Measurements from ENCODE around the gene ADGRF1.
"Not testable (repeated sequence)": the region's sequence is repeated elsewhere in the genome, so short reads cannot be mapped to it uniquely, and the experiment has no call there.

The ADGRF1 gene

DNA sequence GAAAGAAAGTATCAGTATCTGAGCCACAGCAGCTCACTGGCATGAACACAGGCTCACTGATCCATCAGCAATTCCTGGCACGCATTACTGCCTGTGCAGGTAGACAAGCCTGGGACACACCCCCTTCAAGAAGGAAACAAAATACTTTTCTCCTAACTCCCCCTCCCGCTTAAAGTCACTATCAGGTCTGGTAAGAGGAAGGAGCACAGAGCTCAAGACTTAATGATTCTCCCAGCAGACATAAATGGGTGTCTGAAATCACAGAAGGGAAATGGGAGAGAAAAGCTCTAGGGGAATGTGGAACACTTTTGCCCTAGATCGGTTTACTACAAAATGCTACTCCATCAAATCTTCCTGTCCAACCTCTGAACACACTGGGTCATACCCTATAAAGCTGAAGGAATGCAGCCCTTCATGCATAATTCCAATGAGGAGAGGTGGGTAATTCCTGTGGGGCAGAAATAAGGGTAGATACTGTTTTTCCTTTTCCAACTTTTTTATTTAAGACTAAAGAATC, at the start of gene ADGRF1:
TSS of gene ADGRF1 (minus strand) at position 58 of the 517 bp plus-strand sequence. CDS start 13,271 bp downstream, outside the sequence.
- no peak for DNase-seq

DNA sequence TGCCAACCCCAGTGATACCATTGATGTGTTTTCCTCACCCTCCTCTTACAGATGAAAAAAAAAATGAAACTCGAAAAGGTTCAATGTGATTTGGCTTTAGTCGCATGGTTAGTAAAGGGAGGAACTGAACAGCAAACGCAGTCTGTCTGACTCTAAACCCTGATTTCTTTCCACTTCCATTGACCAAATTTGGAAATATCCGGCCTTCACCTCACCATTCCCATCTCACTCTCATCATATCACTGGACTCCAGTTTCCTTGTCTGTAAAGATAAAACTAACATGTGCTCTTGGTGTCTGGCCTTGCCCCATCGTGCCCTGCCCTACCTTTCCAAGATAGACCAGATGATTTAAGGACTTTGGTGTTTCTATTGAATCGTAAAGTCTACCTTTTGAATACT, 48.7 kb upstream of the ADGRF1 start:
- DNase-seq = no peak

DNA sequence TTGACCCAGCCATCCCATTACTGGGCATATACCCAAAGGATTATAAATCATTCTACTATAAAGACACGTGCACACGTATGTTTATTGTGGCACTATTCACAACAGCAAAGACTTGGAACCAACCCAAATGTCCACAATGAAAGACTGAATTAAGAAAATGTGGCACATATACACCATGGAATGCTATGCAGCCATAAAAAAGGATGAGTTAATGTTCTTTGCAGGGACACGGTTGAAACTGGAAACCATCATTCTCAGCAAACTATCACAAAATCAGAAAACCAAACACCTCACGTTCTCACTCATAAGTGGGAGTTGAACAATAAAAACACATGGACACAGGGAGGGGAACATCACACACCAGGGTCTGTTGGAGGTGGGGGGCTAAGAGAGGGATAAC, 47.3 kb upstream of the ADGRF1 start:
- not testable (repeated sequence) for DNase-seq

DNA sequence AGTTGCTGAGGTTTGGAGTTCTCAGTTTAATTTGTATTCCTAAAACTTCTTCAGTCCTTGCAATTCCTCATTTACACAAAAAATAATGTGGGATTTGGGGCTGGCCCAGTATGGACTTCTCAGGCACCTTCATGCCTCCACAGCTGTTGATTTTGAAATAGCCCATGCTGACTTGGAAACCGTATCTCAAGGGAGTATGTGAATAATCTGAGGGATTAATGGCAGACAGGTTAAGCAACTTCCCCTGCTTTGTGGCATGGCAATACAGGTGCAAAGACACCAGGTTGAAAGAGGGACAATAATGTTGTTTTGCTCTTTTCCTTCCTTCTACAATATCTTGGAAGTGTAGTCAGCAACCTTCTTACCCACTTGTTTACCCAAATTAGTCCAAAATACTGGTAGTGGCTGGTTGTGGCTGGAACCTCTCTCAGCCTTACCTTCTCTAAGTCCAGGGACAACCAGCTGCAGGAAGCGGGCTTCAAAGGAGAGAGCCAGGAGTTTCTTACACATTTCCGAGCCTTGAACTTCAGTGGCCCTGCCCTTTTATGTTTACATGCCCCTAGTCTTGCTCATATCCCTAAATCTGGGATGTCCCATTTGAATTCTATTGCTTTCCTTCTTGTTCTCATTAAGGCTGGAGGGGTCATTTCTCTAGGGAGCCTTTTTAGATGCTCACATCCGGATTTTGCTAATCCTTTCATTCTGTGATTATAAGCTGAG, 44.1 kb upstream of the ADGRF1 start:
- DNase-seq = no peak

DNA sequence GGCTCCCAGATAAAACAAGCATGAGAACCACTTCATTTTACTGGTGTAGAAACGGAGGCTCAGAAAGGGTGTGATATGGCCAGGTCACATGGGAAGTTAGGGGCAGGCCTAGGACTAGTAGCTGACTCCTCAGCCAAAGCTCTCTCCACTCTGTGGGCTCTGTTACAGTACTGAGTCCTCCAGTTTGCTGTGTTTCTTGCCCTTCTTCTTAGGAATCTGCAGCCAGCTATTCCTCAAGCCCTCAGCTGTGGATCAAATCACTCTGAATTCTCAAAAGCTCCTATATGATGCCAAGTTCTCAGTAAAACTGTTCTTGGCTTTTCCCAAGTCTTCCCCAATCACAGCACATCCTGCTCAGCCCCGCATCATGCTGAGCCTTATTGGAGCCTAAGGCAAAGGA, 42.5 kb upstream of the ADGRF1 start:
- DNase-seq = no peak

DNA sequence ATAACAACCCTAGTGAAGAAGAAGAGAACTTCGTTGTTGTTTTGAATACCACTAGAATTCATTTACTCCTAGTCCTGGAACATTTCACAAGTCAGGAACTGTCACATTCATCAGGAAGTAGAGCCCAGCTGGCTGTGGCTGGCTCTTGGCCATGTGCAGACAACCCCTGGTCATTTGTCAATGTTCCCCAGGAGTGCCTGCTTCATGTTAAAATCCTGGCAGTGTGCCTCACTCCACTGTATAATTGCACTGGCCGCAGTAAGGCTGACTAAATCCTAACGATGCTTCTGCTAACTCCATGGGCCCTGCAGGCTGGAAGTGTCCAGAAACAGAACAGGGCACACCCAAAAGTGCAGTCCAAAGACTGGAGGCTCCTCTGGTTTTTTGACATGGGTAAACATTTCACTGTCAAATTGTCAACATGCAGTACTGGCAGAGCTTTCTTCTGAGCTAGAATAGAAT, 41.5 kb upstream of the ADGRF1 start:
- DNase-seq = peak; percentile 25

DNA sequence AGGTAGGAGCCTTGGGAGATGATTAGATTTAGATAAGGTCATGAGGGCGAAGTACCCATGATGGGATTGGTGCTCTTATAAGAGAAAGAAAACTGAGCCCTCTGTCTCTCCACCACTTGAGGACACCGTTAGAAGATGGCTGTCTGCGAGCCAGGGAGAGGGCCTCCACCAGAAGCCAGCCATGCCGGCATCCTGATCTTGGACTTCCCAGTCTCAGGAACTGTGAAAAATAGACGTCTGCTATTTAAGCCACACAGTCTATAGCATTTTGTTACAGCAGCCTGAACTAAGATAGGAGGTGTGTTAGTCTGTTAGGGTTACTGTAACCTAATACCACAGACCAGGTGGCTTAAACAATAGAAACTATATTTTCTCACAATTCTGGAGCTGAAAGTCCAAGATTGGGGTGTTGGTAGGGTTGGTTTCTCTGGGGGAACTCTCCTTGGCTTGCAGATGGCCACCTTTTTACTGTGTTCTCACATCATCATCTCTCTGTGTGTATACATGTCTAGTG, 38.0 kb upstream of the ADGRF1 start:
- DNase-seq = no peak

DNA sequence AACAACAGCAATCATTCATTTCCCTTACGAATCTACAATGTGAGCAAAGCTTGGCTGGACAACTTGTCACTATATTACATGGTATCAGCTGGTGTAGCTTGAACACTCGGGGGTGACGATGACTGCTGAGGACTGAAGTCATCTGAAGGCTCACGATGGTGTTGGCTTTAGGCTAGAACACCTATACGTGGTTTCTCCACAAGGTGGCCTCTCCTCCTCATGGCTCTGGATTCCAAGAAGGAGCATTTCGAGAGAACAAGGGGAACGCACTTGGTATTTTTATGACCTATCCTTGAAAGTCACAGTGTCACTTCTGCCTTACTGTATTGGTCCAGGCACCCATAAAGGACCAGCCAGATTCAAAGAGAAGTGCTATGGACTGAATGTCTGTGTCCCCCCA, 37.5 kb upstream of the ADGRF1 start:
- no peak for DNase-seq

DNA sequence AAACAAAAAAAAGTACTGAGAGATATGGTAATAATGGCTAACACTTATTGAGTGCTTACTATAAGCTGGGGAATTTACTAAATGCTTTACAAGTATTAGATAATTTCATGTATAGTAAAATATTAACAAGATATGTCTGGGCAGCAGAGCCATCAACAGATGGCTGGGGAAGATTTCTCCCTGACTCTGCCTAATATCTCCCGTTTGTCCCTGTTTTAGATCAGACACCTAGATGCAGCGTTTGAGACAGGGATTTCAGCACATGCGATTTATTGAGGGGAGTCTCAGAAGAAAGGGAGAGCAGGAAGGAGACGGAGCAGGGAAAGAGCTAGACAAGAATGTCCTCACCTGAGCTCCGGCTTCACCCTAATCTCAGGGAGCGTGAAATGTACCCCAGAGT, 36.9 kb upstream of the ADGRF1 start:
- no peak for DNase-seq

DNA sequence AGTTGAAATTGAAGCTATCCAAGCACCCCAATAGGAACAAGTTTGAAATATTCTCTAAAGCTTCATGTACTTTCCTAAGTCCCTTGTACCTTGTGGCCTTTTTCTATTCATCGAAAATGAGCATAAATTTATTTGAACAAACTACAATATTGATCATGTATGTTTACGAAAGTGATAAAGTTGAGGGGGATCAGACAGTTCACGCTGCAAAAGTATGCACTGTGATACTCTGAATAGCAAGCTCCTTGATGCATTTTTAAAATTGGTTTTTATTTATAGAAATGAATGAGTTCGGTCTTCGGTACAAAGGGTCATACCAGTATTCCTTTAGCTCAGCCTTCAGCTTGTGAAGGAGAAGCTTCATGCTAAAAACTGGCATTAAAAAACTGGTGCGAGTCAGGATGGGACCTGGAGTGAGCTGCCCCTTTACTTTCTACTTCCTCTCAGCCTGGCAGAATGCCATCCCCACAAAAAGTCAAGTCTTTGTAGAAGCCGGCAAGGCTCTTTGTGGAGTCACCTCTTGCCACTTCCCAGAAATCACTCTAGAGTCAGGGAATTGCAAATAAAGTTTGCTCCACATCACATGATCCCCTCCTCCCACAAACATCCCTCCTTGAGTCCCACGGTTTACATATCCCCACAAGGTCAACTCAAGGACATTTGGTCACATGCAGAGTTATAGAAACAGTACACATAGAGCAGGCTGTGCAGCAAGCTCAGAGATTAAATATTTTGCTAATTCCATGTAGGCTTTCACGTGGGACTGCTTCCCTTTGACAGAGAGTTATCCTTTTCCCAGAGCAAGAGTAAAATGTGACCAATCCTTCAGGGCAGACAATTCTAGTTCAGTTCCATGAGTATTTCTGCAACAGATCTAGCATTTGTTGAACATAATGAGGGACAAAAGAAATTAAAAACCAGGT, 34.6 kb upstream of the ADGRF1 start:
- no peak for DNase-seq

DNA sequence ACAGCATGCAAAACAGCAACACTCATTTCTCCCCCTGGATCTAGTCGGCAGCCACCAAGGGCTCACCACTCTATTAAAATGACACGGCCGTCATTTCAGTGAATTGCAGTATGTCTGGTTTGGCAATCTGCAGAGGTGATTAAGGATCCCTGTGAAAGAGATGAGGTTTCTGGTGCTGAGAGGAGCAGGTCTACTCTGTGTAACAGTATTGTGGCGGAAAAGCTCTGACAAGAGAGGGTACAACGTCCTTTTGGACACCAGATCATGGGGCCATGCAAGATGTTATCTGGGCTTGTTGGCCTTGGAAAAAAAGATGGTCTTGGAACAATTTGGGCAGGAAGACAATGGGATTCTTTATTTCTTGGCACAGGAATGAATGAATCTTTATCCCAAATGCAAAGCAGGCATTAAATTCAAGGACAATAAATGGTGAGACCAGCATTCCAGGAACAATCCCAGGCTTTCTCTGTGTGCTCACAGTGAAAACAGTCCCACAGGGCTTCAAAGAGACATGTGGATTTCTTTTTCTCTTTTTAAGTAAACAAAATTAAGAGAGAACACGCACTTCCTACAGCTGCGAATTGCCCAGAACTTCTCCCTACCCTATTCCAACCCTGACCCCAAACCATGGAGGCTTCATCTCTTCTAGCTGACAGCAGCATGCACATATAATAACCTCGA, 33.7 kb upstream of the ADGRF1 start:
- DNase-seq = no peak

DNA sequence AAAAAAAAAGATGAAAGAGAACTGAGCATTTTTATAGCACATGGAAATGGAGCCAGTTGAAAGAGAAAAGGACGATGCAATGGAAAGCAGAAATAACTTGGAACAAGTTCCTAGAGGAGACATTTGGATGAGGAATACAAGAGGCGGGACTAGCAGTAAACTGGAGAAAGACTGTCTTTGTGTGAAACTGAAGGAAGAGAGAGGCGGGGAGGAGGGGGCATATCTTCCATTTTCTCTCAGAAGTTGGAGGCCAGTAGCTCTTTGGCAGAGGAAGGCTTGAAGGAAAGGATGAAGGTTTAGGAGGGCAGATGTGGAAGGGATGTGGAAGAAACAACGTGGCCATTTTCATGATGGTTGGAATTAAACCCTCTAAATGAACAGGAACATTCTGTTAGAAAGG, 33.0 kb upstream of the ADGRF1 start:
- no peak for DNase-seq

DNA sequence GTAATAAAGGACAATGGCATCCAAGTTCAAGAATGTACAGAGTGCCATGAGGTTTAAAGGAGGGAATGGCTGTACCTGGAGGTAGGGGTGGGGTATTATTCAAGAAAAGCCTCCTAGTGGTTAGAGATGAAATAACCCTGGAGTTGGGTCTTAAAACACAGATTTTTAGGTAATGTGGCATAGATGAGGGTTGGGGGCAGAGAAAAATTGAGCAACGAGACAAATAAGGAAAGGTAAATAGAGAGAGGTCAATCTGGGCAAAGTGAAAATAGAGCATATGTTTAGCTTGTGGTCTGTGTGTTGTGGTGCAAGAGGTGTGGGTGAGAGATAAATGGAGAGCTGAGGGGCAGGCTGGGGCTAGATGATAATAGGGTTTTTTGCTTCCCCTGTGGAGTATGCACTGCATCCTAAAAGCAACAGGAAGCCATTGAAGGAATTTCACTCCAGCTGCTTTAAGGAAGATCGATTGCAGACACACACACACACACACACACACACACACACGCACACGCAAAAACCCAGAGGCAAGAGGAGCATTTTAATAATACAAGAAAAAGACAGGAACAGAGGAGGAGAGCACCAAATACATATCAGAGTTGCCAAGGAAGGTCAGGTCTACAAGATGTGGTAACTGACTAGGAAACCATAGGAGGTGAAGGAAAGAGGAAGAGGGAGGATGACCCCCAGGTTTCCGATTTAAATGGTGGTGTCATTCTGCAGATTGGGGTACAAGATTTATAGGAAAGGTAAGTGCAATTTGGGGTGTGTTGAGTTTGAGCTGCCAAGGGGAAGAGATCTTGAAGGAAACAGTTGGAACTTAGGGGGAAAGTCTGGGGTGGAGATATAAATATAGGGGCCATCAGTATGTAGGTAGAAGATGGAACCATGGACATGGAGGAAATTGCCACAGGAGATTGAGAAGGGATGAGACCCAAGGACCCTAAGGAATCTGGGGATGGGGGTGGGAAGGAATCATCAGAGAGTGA, 31.3 kb upstream of the ADGRF1 start:
- DNase-seq = no peak

DNA sequence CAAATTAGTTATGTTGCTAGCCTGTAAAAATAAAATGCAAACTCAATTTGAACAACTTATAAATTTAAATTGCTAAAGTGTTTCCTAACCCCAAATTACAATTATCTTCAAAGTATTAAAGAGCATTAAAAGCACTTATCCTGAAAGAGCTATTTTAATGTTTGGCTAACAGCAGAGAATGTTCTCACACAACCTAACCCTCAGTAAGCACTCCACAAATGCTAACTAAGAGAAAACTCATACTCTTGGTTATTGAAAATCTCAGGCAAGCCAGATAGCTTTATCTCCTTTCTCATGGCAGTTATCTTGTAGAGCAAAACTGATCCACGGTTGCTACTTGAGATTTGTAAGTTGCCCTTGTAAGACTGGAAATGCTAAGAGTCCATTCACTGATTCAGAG, 30.5 kb upstream of the ADGRF1 start:
- DNase-seq = no peak

DNA sequence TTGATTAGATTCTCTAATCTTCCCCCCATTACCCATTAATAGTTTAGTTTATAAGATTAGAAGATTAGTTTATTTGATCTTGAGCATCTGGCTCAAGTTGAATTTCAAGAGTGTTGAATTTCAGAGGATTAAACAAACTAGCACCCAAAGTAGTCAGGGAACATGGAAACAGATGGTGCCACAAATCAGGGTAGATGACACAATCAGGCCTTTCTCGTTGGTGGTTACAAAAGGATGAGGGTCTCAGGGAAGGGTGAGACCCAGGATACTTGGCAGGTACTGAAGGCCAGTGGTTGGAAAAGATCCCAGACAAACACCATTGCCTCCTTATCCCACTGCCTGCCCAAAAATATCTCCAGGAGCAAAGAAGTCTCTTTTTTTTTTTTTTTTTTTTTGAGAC, 29.5 kb upstream of the ADGRF1 start:
- DNase-seq = no peak

DNA sequence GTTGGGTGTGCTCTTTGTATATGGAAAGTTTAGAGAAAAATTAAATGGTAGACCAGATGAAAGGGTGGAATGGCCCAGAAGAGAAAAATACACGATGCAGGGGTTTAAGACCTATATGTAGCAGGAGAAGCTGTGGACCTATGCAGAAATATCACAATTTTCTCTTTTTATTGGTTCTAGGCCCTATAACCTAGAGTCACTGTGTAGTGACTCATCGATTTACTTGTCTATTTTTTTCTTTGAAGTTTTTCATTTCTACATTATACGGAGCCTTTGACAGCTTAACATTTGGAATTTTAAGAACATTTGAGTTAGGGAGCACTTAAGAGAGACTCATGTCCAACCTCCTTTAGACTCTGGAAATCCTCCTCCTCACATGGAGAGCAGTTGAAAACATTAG, 28.3 kb upstream of the ADGRF1 start:
- no peak for DNase-seq

DNA sequence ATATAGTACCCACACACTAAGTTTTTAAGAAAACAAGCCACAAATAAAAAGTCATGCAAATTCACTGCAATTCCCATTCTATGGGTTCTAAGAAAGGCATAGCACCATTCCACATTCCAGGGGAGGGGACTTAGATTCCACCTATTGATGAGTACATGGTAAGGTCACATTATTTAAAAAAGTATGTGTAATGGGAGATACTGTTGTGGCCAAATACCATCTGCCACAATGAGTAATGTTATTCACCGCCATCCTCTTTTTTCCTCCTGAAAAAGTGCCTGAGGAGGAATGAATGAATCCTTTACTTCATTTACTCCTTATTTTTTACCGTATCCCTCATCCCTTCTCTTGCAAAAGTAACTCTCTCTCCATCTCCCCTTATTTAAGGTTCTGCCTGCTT, 27.0 kb upstream of the ADGRF1 start:
- no peak for DNase-seq

DNA sequence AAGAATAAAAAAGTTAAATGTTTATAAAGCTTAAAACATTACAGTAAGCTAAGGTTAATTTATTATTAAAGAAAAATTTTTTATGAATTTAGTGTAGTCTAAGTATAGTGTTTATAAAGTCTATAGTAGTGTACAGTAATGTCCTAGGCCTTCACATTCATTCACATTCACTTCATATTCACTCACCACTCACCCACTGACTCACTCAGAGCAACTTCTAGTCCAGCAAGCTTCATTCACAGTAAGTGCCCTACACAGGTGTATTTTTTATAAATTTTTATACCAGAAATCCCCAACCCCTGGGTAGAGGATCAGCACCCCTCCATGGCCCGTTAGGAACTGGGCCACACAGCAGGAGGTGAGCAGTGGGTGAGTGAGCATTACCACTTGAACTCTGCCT, 24.3 kb upstream of the ADGRF1 start:
- no peak for DNase-seq

DNA sequence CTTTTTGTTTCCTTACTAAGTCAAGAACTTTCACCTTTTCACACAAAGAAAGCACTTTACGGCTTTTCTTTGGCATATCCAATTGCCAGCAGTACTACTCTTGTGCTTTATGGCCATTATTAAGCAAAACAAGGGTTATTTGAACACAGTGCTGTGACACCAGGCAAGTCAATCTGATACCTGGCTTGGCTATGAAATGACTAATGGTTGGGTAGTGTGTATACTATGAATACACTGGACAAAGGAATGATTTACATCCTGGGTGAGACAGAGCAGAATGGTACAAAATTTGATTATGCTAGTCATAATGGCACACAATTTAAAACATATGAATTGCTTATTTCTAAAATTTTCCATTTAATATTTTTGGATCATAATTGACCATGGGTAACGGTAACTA, 22.1 kb upstream of the ADGRF1 start:
- no peak for DNase-seq

DNA sequence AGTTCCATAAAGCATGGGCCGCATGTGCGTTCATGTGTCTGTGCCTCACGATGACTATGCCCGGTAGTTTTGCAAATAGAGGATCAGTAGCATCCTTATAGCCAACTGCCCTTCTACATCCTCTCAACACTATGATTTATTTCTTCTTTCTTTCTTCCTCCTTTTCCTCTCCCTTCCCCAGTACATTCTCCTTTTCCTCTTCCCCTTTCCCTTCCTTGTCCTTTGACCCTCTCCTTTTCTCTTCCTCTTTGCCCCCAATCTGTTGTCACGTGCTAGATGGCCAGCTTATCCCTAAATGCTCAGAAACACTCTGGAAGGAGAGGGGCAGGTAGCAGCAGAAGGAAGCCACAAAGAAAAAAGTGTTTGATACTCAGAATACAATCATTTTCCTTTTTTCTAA, 20.2 kb upstream of the ADGRF1 start:
- no peak for DNase-seq
